Liver (tissue), 3 donors: Measurements from ENCODE around the gene FARSB.

ENCODE experiments used
- ATF3 ChIP-seq: IDR thresholded peaks from 2 replicates; pipeline ENCODE4 v1.6.1; 2016; ENCODE audit warnings: antibody characterized with exemption
- CTCF ChIP-seq: fragments of 150-350 bp; IDR thresholded peaks from 2 replicates; pipeline ENCODE4 v1.5.1; 2017; ENCODE audit warnings: improper control_type of control experiment, low read depth, low read length; ENCODE audit not compliant: missing input control
- HNF4G ChIP-seq: IDR thresholded peaks from 2 replicates; pipeline ENCODE4 v1.6.1; 2016; ENCODE audit warnings: antibody characterized with exemption
- MAX ChIP-seq: IDR thresholded peaks from 2 replicates; pipeline ENCODE4 v1.6.1; 2016; ENCODE audit warnings: antibody characterized with exemption
- YY1 ChIP-seq: IDR thresholded peaks from 2 replicates; pipeline ENCODE4 v1.6.1; 2016; ENCODE audit warnings: antibody characterized with exemption, mild to moderate bottlenecking
- donor health status: healthy.
- donor health status: healthy.

GRCh38 chr2:222547083-222547482 lies 108.8 kb downstream of the FARSB start:
- no peak for TF ChIP-seq ATF3
- no peak for TF ChIP-seq CTCF
- no peak for TF ChIP-seq MAX
- no peak for TF ChIP-seq HNF4G
- TF ChIP-seq YY1: no peak
